B cell (primary cell): ENCODE measurements around the gene FCGBP. TPM values are rescaled to one million over a fixed set of nuclear protein-coding genes. Genes with fewer than 3 reads are reported as not detected.

Experiments used
- ATAC-seq: fragments of 200-7000 bp; cut with Tn5 transposase; one replicate; pipeline ENCODE4 v1.10.0; 2021; ENCODE audit warnings: low read depth, mild to moderate bottlenecking, moderate number of reproducible peaks, moderate library complexity
- CTCF ChIA-PET: fragments of 350-600 bp; sonication (Branson Sonifier 250); formaldehyde crosslinking; loops from one replicate; lab custom pipeline; 2021; ENCODE audit warnings: antibody characterized with exemption, inconsistent platforms; lab: Charles Lee
- POLR2A ChIA-PET: fragments of 350-600 bp; sonication (Branson Sonifier 250); formaldehyde crosslinking; loops from one replicate; lab custom pipeline; 2021; ENCODE audit warnings: antibody characterized with exemption; lab: Charles Lee
- DNase-seq: peaks from one replicate; pipeline ENCODE4 v3.0.0; 2013
- H2AFZ ChIP-seq: 2 replicates; pipeline ENCODE4 v1.6.1; 2012; ENCODE audit warnings: mild to moderate bottlenecking, low read depth, low read length; ENCODE audit not compliant: insufficient read depth, poor library complexity, severe bottlenecking
- H3K27ac ChIP-seq, 2 donors: 1 replicate in 1 of 2; 2 replicates in 1 of 2; pipeline ENCODE4 v1.5.1; 2012 to 2013; ENCODE audit warnings: low read length in 2 of 2, mild to moderate bottlenecking in 2 of 2, moderate library complexity in 1 of 2
- H3K27me3 ChIP-seq, 4 experiments: fragments of 200-600 bp in 1 of 4; sonication (generic) in 1 of 4; replicated peaks in 1 of 4; 1 replicate in 2 of 4; 2 replicates in 2 of 4; pipeline versions ENCODE4 v1.6.1 to v1.7.0; 2013 to 2016; ENCODE audit warnings: low read length in 3 of 4, mild to moderate bottlenecking in 2 of 4, mixed read lengths in 1 of 4, moderate library complexity in 1 of 4; ENCODE audit not compliant: insufficient read depth in 4 of 4, control insufficient read depth in 3 of 4; ENCODE audit errors: control extremely low read depth in 1 of 4
- H3K36me3 ChIP-seq, 2 experiments: replicated peaks in 1 of 2; 1 replicate in 1 of 2; 2 replicates in 1 of 2; pipeline versions ENCODE4 v1.6.1 to v1.7.1; 2013; ENCODE audit warnings: low read length in 1 of 2; ENCODE audit not compliant: insufficient read depth in 2 of 2, control insufficient read depth in 1 of 2; ENCODE audit errors: control extremely low read depth in 1 of 2, extremely low read depth in 1 of 2
- H3K4me1 ChIP-seq, 2 donors: fragments of 200-600 bp in 1 of 2; sonication (generic) in 1 of 2; 1 replicate in 1 of 2; 2 replicates in 1 of 2; pipeline versions ENCODE4 v1.5.1 to v1.6.1; 2013 to 2017; ENCODE audit warnings: low read length in 2 of 2; ENCODE audit not compliant: control insufficient read depth in 2 of 2, insufficient read depth in 2 of 2
- H3K4me2 ChIP-seq: replicated peaks from 2 replicates; pipeline ENCODE3; 2012; ENCODE audit warnings: mild to moderate bottlenecking, low read depth, low read length; ENCODE audit not compliant: poor library complexity, severe bottlenecking
- H3K4me3 ChIP-seq, 5 experiments: fragments of 200-600 bp in 1 of 5; sonication (generic) in 1 of 5; 1 replicate in 3 of 5; 2 replicates in 2 of 5; pipeline versions ENCODE4 v1.5.1 to v1.7.0; 2011 to 2016; ENCODE audit warnings: low read length in 4 of 5, mild to moderate bottlenecking in 4 of 5, low read depth in 2 of 5, control low read depth in 1 of 5, moderate library complexity in 1 of 5; ENCODE audit not compliant: insufficient read depth in 1 of 5; ENCODE audit errors: control extremely low read depth in 1 of 5, extremely low read depth in 1 of 5
- H3K79me2 ChIP-seq: fragments of 200-600 bp; sonication (generic); one replicate; pipeline ENCODE4 v1.6.0; 2016; ENCODE audit warnings: low read length; ENCODE audit not compliant: control insufficient read depth, insufficient read depth
- H3K9ac ChIP-seq: fragments of 200-600 bp; sonication (generic); 2 replicates; pipeline ENCODE4 v1.6.1; 2017; ENCODE audit warnings: mild to moderate bottlenecking, low read length, moderate library complexity
- H3K9me3 ChIP-seq, 3 donors: one replicate each; pipeline versions ENCODE4 v1.6.1 to v1.7.1; 2013; ENCODE audit warnings: low read length in 2 of 3; ENCODE audit not compliant: control insufficient read depth in 2 of 3, insufficient read depth in 1 of 3; ENCODE audit errors: control extremely low read depth in 1 of 3
- H4K20me1 ChIP-seq: 2 replicates; pipeline ENCODE4 v1.6.0; 2012; ENCODE audit warnings: mild to moderate bottlenecking, low read length; ENCODE audit not compliant: insufficient read depth, control insufficient read depth, poor library complexity, severe bottlenecking
- H3K27ac Mint-ChIP-seq: one replicate; pipeline ENCODE4 v1.8.0; 2021; ENCODE audit warnings: mixed read lengths
- H3K27me3 Mint-ChIP-seq: one replicate; pipeline ENCODE4 v1.8.0; 2021; ENCODE audit warnings: mixed read lengths
- H3K4me1 Mint-ChIP-seq: one replicate; pipeline ENCODE4 v1.8.0; 2021; ENCODE audit warnings: mixed read lengths
- H3K4me3 Mint-ChIP-seq: one replicate; pipeline ENCODE4 v1.8.0; 2021; ENCODE audit warnings: mixed read lengths
- H3K9me3 Mint-ChIP-seq: one replicate; pipeline ENCODE4 v1.8.0; 2022; ENCODE audit warnings: mixed read lengths; ENCODE audit not compliant: insufficient read depth
- EZH2 ChIP-seq: IDR thresholded peaks from 2 replicates; pipeline ENCODE4 v1.6.1; 2012; ENCODE audit warnings: borderline replicate concordance, low read depth, mild to moderate bottlenecking, moderate library complexity, low read length; ENCODE audit not compliant: insufficient read depth, poor library complexity, severe bottlenecking
- WGBS: methylation state at CpG from one replicate; pipeline ENCODE4 v1.1.5; 2013; ENCODE audit warnings: missing lambda C conversion rate; ENCODE audit not compliant: insufficient coverage; 5-methylcytosine and 5-hydroxymethylcytosine counted together
- intact Hi-C: fragments of 100-400 bp; cut with micrococcal nuclease; formaldehyde crosslinking; loops from one replicate; pipeline ENCODE4 v1.10.0; 2022
- polyA plus RNA-seq: library from polyadenylated mRNA; depleted of rRNA; stranded (reverse); fragments of >200 nt; gene quantifications from 2 replicates; pipeline ENCODE4 v1.2.3, GENCODE V29; 2012
- total RNA-seq, 2 donors: library from RNA; stranded (reverse); fragments of 120-200 nt in 1 of 2; gene quantifications; 1 replicate in 1 of 2; 2 replicates in 1 of 2; pipeline versions ENCODE4 v1.2.3 to v1.2.4, GENCODE V29; 2013 to 2022
- TF ChIP-seq, protein P1 (sequence below): fragments of 200-600 bp; IDR thresholded peaks from one replicate; pipeline ENCODE4 v1.8.0; 2022; ENCODE audit warnings: antibody characterized with exemption, mild to moderate bottlenecking

The FCGBP gene
- total and polyA plus RNA-seq, 2 donors (not counting 1 experiment from before 2014, with no cell fraction given): 5.7 to 22.9 TPM

DNA sequence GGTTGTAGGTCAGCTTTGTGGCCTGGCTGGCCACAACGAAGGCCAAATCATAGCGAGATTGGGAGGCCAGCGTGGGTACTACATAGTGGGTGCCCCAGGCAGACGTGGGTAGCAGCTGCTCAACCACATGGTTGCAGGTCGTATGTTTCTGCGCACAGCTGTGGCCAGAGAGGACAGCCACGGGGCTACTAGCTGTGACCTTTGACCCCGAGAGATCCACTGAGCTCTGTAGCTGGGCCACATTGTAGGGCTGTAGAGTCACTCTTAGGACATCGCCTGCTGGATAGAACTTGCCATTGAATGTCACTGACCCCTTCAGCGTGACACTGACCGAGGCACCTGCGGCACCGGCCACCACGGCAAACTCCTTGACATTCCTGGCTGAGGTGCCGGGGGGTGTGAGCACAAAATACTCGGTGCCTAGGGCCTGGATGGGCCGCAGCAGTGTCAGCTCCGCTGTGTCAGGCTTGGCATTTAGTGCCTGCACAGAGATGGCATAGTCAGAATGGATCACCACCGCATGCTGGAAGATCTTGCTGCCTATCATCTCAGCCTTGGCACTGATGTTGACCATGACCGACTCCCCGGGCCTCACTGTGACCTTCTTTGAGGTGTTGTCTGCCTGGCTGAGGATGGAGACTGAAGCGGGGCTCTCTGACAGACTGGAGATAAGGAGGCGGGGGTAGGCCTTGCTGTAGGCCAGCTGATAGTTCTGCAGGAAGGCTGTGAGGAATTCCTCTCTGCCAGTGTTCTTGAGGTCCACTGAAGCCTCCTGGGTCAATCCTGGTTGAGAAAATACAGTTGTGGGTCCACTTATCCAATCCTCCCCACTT is 6.7 kb downstream of the FCGBP start:
- Mint-ChIP-seq H3K27ac (no peak overlapping the region), H3K27me3 (peaks cover 6% of the 10 kb centered on the region), H3K9me3 (no peaks in the 10 kb centered on the region), H3K4me1 (no peaks in the 10 kb centered on the region), H3K4me3 (no peak overlapping the region)
- Histone ChIP-seq H3K79me2 (peaks cover 7% of the 10 kb centered on the region), H3K9me3 (peaks cover 0 to 2% (median 0%) of the 10 kb centered on the region in 3 donors), H4K20me1 (no peaks in the 10 kb centered on the region), H3K27ac (no peak overlapping the region), H3K4me1 (no peaks in the 10 kb centered on the region), H3K4me3 (no peak overlapping the region), H2AFZ (no peak overlapping the region), H3K9ac (no peak overlapping the region), H3K4me2 (no peak overlapping the region), H3K27me3 (no peaks in the 10 kb centered on the region), H3K36me3 (no peaks in the 10 kb centered on the region)
- no peak for TF ChIP-seq EZH2
- TF ChIP-seq, protein P1, sequence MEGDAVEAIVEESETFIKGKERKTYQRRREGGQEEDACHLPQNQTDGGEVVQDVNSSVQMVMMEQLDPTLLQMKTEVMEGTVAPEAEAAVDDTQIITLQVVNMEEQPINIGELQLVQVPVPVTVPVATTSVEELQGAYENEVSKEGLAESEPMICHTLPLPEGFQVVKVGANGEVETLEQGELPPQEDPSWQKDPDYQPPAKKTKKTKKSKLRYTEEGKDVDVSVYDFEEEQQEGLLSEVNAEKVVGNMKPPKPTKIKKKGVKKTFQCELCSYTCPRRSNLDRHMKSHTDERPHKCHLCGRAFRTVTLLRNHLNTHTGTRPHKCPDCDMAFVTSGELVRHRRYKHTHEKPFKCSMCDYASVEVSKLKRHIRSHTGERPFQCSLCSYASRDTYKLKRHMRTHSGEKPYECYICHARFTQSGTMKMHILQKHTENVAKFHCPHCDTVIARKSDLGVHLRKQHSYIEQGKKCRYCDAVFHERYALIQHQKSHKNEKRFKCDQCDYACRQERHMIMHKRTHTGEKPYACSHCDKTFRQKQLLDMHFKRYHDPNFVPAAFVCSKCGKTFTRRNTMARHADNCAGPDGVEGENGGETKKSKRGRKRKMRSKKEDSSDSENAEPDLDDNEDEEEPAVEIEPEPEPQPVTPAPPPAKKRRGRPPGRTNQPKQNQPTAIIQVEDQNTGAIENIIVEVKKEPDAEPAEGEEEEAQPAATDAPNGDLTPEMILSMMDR: no peak
- 93% methylated on average over 23 of the region's 23 CpGs for WGBS
- POLR2A ChIA-PET: no interaction called here
- CTCF ChIA-PET: interaction anchor here (1.7 to 2.3 kb wide), 2 partner anchors 43 to 212 kb away, joined by 5 to 12 read pairs; partner anchors contain the start of gene PSMC4
- intact Hi-C loops: no loop called here
- ATAC-seq (no peak), DNase-seq (no peak)

DNA sequence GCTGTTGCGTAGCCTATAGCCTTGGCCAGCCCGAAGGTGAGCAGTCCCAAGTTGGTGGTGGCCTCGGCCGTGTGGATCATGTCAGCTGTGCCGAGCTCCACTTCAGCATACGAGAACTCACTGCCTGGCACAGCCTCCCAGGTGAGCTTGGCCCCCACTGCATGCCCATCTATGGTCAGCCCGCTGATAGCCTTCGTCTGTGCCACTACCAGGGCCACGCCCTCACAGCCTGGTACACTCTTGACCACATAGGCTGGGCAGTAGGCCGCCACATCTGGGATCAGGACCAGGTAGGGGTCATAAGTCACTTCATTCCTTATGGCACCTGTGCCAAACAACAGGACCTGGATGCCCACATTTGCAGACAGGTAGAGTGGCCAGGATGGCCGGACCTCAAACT is 7.4 kb downstream of the FCGBP start:
- H3K27ac ChIP-seq: no peak overlapping the region
- no peak overlapping the region for H2AFZ ChIP-seq
- ChIA-PET CTCF (interaction anchor here (1.7 to 2.3 kb wide), 2 partner anchors 43 to 212 kb away, joined by 5 to 12 read pairs; partner anchors contain the start of gene PSMC4), POLR2A (no interaction called here)
- H3K27me3 ChIP-seq: no peaks in the 10 kb centered on the region
- 97% methylated on average over 11 of the region's 11 CpGs for WGBS
- H3K4me3 ChIP-seq: no peak overlapping the region
- peaks cover 0 to 2% (median 0%) of the 10 kb centered on the region in 3 donors for H3K9me3 ChIP-seq
- Mint-ChIP-seq H3K9me3 (no peaks in the 10 kb centered on the region), H3K4me3 (no peak overlapping the region), H3K27me3 (peaks cover 6% of the 10 kb centered on the region), H3K4me1 (no peaks in the 10 kb centered on the region), H3K27ac (no peak overlapping the region)
- H4K20me1 ChIP-seq: no peaks in the 10 kb centered on the region
- H3K79me2 ChIP-seq: peaks cover 7% of the 10 kb centered on the region
- no peak overlapping the region for H3K4me2 ChIP-seq
- TF ChIP-seq EZH2: no peak
- TF ChIP-seq, protein P1: no peak
- no peak overlapping the region for H3K9ac ChIP-seq
- H3K4me1 ChIP-seq: no peaks in the 10 kb centered on the region
- DNase-seq: no peak
- intact Hi-C loops: no loop called here
- no peaks in the 10 kb centered on the region for H3K36me3 ChIP-seq
- ATAC-seq: no peak
